AG08395 (cell line): ENCODE measurements around the gene NIPBL.
"Not testable (repeated sequence)": the region's sequence is repeated elsewhere in the genome, so short reads cannot be mapped to it uniquely, and the experiment has no call there.

ENCODE experiments used
- DNase-seq: peaks from one replicate; pipeline ENCODE4 v3.0.0; 2012; ENCODE audit warnings: mixed read lengths, low spot score

The NIPBL gene, protein sequence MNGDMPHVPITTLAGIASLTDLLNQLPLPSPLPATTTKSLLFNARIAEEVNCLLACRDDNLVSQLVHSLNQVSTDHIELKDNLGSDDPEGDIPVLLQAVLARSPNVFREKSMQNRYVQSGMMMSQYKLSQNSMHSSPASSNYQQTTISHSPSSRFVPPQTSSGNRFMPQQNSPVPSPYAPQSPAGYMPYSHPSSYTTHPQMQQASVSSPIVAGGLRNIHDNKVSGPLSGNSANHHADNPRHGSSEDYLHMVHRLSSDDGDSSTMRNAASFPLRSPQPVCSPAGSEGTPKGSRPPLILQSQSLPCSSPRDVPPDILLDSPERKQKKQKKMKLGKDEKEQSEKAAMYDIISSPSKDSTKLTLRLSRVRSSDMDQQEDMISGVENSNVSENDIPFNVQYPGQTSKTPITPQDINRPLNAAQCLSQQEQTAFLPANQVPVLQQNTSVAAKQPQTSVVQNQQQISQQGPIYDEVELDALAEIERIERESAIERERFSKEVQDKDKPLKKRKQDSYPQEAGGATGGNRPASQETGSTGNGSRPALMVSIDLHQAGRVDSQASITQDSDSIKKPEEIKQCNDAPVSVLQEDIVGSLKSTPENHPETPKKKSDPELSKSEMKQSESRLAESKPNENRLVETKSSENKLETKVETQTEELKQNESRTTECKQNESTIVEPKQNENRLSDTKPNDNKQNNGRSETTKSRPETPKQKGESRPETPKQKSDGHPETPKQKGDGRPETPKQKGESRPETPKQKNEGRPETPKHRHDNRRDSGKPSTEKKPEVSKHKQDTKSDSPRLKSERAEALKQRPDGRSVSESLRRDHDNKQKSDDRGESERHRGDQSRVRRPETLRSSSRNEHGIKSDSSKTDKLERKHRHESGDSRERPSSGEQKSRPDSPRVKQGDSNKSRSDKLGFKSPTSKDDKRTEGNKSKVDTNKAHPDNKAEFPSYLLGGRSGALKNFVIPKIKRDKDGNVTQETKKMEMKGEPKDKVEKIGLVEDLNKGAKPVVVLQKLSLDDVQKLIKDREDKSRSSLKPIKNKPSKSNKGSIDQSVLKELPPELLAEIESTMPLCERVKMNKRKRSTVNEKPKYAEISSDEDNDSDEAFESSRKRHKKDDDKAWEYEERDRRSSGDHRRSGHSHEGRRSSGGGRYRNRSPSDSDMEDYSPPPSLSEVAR (N-terminal part only)

DNA sequence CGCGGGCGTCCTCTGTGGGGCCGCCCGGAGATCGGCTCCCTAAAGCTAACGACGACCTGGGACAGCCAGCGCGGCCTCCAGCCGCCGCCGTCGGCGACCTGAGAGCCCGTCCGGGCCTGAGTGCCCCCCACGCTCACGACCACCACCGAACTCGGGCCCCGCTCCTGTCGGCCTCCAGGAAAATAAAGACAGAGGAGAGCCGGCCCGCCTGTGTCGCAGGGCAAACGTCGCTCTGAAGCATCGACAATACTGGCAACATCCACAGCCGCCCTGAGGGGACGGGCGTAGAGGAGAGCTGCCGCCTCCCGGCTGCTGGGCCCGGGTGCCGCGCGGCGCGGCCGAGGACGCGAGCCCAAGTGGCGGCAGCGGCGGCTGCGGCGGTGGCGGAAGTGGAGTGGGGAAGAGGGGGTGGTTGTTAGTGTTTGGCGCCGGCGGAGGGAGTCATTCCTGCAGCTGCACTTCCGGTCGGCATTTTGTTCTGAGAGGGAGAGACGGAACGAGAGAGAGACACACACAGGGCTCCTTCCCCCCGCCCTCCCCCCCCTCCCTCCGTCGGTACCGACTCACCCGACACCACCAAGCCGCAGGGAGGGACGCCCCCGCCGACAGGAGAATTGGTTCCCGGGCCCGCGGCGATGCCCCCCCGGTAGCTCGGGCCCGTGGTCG, at the start of gene NIPBL:
NIPBL (plus strand) TSS at position 471 of the 666 bp plus-strand sequence. CDS start 76,928 bp downstream, outside the sequence.
- DNase-seq: peak; percentile 92

DNA sequence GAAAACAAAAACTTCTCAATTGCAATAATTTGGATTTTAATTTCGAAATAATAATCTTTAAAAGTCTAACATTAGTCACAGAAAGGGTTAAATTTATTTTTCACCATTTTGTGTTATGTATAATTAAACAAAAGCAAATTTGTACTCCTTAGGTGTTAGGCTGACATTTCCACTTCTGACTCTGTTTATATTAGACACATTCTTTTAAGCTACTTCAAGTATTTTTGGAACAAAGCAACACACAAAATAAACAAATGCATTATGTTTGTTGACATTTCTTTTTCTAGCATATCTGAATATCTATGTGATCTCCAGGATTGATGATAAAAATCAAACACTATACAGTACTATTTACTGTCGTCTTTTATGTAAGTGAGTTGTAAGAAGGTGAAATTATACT, 44.3 kb upstream of the NIPBL start:
- no peak for DNase-seq

DNA sequence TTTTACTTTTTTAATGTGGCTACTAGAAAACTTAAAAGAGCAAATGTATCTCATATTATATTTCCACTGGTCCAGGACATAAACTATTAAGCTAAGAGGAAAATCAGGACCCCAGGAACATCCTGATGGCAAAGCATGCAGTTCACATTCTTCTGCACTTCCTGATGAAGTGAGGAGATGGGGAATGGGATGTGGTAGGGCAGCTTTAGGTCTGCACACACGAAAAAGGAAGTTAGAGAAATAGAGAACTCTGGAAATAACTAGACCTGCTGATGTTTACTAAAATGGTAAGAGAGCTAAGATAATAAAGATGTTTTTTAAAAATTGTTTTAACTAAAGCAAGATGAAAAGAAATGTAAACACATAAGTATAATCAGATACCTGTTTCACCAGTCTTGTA, 39.7 kb upstream of the NIPBL start:
- no peak for DNase-seq

DNA sequence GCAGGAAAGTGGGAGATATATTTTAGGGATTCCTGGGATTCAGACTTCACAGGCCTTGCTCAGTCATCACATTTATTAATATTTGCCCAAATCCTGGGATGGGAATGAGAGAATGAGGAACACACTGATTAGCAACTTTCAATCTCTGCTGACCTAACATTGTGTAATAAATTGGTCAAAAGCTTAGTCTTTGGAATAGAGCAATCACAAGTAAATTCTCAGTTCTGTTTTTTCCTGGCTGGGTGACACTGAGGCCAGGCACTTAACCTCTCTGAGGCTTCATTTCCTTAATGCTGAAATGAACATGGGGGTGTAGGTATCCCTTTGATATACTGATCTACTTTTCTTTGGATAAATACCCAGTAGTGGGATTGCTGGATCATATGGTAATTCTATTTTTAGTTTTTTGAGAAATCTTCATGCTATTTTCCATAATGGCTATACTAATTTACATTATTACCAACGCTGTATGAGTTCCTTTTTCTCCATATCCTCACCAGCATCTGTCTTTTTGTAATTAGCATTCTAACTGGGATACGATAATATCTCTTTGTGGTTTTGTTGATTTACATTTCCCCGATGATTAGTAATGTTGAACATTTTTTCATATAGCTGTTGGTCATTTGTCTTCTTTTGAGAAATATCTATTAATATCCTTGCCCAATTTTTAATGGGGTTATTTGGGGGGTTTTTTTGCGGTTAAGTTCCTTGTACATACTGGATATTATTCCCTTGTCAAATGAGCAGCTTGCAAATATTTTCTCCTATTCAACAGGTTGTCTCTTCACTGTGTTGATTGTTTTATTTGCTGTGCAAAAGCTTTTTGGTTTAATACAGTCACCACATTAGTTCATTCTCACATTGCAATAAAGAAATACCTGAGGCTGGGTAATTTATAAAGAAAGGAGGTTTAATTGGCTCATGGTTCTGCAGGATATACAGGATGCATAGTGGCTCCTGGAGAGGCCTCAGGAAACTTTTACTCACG, 36.8 kb upstream of the NIPBL start:
- no peak for DNase-seq

DNA sequence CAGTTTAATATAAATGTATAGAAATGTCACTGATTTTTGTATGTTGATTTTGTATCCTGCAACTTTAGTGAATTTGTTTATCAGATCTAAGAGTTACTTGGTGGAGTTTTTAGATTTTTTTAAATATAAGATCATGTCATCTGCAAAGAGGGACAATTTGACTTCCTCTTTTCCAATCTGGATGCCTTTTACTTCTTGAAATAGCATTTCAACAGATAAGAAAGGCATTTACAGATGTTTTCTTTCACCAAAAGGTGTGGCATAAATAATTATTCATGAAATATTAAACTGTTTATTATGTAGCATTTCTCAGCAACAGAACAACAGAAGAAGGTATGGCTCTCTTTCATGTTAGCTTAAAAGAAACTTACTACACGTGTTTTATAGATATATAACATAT, 34.9 kb upstream of the NIPBL start:
- no peak for DNase-seq

DNA sequence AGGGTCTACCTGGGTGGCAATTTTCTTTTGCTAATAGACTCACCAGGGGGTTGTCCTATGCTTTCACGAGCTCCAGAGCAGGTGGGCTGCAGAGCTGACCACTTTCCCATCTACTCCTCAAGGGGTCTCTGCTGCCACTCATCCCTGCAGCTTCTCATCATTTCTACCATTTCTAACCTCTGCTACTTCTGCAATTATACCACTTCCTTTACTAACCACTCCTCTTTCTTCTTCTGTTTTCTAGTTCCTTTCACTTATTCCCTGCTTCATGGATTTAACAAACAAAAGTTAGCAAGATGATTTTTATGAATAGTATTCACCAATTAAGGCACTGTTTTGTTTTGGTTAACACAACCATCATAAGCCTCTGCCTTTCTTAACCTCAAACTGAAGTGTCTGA, 34.5 kb upstream of the NIPBL start:
- no peak for DNase-seq

DNA sequence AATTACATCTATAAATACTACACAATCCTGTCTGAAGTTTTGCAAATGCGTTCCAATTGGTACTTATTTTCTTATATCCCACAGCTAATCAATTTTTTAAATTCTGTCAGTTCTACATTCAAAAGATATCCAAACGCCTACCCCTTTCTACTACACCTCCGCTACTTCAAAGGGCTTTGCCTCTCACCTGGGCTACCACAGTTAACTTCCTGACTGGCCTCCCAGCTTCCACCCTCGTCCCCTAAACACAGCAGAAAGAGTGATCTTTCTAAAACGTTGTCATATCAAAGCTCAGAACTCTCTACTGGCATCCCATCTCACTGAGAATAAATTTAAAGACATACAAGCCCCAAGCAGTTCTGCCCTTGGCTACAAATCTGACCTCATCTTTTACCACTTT, 32.3 kb upstream of the NIPBL start:
- DNase-seq: no peak

DNA sequence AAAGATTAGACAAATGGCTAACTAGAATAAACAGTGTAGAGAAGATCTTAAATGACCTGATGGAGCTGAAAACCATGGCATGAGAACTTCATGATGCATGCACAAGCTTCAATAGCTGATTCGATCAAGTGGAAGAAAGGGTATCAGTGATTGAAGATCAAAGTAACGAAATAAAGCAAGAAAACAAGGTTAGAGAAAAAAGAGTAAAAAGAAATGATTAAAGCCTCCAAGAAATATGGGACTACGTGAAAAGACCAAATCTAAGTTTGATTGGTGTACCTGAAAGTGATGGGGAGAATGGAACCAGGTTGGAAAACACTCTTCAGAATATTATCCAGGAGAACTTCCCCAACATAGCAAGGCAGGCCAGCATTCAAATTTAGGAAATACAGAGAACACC, 28.0 kb upstream of the NIPBL start:
- DNase-seq: not testable (repeated sequence)

DNA sequence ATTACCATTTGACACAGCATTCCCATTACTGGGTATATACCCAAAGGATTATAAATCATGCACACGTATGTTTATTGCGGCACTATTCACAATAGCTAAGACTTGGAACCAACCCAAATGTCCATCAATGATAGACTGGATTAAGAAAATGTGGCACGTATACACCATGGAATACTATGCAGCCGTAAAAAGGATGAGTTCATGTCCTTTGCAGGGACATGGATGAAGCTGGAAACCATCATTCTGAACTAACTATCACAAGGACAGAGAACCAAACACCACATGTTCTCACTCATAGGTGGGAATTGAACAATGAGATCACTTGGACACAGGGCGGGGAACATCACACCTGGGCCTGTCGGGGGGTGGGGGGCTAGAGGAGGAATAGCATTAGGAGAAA, 23.7 kb upstream of the NIPBL start:
- not testable (repeated sequence) for DNase-seq

DNA sequence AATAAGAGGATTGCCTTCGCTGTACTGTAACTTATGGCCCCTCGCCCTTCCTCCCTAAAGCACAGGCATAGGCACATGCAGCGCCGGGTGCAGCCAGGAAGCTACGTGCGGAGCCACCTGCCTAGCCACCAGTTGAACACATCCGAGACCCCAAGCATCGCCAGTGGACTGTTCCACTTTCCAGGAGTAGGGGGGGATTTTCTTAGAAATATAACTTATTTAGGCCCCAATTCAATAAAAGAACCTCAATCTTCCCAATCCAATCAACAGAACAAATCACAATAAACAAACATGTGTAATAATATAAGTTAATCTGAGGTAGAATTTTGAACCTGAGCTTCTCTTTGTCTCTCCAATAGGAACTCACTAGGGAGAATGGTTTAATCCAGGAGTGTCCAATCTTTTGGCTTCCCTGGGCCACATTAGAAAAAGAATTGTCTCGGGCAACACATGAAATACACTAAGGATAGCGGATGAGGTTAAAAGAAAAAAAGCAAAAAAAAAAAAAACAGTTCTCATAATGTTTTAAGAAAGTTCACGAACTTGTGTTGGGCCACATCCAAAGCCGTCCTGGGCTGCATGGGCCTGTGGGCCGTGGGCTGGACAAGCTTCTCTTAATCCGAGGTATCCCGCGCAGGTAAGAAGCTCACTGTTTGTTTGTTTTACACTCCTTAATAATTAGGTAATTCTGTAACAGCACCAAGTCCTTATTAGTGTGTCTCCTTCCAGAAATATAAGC, 22.0 kb upstream of the NIPBL start:
- DNase-seq: no peak

DNA sequence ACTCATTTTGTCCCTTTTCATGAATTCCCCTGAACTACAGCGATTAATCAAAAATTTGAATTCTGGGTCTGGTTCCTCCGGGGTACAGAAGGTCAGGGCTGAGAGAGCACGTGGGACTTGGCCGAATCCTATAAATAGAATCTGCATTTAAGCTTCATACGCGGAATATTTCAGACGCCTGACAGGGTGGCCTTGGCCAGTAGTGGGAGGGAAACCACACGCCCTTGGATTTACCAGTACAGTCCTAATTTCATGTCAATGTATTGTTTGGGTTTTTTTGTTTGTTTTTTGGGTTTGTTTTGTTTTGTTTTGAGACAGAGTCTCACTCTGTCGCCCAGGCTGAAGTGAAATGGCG, 21.5 kb upstream of the NIPBL start:
- DNase-seq: no peak

DNA sequence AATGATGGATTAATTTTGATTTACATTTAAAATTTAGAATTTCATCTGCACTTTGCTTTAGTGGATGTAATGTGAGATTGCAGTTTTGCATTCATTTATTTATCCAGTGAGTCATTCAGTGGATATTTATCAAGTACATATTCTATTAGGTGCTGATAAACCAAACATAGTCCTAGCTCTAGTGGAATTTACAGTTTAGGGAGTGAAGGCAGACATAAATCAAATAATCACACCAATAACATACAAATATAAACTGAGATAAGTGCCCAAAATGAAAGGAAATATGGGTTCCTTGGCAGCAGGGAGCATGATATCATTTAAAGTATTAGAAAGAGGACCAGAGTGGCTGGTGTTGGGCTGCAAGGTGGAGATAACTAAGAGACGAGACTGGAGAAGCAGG, 14.7 kb upstream of the NIPBL start:
- no peak for DNase-seq

DNA sequence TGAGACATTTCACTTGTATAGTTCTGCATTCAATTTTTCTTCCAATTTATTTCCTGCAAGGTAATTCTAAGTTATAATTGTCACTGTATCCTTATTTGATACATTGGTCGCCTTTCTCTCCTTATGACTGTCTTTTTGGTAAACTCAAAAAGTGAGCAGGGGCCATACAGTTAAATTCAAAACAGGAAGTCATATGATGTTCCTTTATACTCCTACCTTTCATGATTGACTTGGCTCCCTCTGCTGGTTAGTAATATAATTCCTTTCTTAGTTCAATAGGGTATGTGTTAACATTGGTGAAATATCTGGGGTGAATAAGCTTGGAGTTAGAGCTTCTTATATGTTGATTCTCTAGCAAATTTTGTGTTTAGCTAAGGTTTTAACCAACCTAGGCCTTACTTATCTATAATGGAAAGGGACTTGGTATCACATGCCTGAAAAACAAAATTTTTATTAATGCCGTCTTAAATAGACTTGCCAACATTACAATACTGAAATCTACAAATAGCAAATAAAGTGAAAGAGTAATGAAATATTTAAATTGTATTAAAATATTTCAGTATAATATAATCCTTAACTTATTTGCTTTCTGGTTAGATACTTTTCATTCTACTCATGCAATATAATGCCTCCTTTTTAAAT, 6.0 kb upstream of the NIPBL start:
- DNase-seq: peak; percentile 52

DNA sequence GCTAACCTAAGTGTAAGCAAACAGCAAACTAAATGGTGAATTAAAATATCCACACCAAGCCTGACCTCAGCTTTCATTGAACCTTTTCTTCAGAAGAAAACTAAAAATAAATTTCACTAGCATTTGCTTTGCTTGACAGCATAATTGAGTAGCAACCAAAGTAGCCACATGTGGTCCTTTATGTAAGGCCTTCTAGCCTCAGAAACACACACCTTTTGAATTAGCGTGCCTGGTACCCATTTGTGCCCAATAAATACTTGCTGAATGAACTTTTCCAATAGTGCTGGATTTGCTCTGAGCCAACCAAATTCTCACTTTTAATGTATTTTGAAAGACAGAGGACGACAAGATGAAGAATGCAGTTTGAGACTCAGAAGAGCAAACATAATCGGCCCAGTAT, 2.1 kb upstream of the NIPBL start:
- DNase-seq: no peak

DNA sequence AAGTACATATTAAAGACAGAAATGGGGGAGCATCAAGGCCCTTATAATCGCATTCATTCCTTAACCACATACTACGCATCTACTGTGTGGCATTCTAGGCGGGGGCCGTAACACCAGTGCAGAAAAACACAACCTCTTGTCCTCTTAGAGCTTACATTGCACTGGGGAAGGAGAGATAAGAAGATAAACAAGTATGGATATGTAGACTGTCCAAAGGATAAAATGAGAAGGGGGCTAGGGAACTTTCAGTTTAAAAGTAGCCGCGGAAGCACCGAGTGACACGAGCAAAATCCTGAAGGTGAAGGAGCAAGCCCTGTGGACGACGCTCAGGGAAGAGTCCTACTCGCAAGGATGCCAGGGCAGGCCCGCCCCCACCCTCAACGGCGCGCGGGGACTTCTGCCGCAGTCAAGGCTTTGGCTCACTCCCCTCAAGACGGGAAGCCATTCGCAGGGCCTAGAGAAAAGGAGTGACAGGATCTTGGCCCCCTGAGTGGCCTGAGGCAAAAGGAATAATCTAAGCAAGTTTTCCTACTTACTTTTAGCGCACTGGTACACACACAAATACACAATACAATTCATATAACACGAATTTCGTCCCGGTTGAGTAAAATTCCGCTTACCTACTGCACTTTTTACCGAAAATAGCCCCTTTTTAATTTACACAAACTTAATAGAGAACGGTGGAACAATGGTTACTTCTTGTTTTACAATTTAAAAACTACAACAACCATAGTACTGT, 1.3 kb upstream of the NIPBL start:
- peak; percentile 39 for DNase-seq

DNA sequence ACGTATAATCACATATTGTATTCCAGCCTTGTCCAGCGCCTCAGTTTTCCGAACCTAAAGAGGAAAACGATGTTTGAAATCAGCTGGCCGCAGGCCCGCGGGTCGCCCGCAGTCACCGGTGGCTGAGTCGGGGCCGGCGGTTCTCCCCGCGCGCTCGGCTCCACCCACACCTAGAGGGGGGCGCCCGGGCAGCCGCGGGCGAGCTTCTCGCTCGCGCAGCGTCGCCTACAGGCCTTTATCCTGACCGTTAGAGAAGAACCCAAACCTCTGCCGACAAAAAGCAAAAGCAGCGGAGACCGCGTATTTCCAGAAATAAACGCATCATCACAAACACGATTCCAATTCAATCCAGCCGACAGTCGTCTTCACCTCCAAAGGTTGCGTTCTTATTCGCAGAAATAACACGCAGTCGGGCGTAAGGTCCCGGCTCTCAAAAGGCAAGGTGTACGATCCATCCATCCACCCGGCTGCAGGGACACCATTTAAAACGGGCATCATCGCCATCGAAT, 725 bp upstream of the NIPBL start:
- peak; percentile 76 for DNase-seq

DNA sequence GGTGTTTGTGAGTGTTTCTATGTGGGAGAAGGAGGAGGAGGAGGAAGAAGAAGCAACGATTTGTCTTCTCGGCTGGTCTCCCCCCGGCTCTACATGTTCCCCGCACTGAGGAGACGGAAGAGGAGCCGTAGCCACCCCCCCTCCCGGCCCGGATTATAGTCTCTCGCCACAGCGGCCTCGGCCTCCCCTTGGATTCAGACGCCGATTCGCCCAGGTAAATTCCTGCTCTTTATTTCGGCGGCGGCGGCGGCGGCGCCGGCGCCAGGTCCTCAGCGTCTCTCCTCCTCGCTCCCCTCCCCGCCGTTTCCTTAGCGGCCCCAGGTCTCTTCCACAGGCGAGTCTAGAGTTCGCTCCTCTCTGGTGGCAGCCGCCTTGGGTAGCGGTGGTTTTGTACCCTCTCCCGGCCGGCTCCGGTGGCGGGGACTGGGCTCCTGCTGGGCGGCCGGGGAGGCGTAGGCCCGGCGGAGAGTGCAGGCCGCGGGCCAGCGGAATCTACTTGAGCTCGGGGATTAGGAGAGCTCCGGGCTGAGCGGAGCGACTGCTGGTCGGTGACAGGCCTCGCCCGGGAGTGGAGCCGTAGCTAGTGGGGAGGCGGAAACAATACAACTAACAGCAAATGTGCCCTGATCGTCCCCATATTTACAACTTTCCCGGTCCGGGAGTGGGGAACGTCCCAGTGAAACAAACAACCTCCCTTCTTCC, 547 bp downstream of the NIPBL start:
- DNase-seq: peak; percentile 35
